D721Med (cell line): ENCODE measurements around the gene ATP6V1F.

ENCODE experiments used
- DNase-seq: peaks from one replicate; pipeline ENCODE4 v3.0.0; 2011; ENCODE audit warnings: low spot score; ENCODE audit not compliant: insufficient read length
- FAIRE-seq: peaks from 2 replicates; lab custom pipeline; 2011; peaks lifted over from hg19 to GRCh38; lab: Jason Lieb, UNC
- TF ChIP-seq, protein P1 (sequence below): IDR thresholded peaks from 2 replicates; pipeline ENCODE4 v1.5.1; 2012; ENCODE audit warnings: mild to moderate bottlenecking, control low read depth; ENCODE audit not compliant: insufficient read depth; ENCODE audit errors: missing control alignments

ATP6V1F gene

DNA sequence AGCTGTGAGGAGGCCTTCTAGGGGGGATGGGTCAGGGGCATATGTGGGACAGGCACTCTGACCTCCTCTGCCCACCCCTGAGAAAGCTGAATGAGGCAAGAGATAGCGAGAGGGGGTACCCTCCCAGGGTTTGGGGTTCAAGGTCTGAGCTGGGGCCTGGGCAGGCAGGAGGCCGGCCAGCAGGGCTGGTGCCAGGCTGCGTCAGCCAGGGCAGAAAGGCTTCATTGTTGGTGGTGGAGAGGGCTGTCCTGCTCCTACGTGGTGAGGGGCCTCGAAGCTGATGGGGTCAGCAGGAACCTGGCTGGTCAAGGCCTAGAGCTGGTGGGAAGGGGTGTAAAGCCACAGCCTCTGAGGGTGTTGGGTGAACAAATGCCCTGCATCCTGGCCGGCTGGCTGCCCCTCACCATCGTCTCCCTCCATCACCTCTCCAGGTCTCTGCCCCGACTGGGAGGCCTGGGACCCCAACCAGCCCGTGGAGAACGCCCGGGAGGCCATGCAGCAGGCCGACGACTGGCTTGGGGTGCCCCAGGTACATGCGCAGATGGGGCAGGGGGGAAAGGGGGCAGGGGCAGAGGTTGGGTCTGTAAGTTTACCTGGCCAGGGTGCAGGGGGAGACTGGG is 25.8 kb upstream of the ATP6V1F start:
- no peak for DNase-seq
- TF ChIP-seq, protein P1, sequence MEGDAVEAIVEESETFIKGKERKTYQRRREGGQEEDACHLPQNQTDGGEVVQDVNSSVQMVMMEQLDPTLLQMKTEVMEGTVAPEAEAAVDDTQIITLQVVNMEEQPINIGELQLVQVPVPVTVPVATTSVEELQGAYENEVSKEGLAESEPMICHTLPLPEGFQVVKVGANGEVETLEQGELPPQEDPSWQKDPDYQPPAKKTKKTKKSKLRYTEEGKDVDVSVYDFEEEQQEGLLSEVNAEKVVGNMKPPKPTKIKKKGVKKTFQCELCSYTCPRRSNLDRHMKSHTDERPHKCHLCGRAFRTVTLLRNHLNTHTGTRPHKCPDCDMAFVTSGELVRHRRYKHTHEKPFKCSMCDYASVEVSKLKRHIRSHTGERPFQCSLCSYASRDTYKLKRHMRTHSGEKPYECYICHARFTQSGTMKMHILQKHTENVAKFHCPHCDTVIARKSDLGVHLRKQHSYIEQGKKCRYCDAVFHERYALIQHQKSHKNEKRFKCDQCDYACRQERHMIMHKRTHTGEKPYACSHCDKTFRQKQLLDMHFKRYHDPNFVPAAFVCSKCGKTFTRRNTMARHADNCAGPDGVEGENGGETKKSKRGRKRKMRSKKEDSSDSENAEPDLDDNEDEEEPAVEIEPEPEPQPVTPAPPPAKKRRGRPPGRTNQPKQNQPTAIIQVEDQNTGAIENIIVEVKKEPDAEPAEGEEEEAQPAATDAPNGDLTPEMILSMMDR = no peak
- FAIRE-seq = no peak

DNA sequence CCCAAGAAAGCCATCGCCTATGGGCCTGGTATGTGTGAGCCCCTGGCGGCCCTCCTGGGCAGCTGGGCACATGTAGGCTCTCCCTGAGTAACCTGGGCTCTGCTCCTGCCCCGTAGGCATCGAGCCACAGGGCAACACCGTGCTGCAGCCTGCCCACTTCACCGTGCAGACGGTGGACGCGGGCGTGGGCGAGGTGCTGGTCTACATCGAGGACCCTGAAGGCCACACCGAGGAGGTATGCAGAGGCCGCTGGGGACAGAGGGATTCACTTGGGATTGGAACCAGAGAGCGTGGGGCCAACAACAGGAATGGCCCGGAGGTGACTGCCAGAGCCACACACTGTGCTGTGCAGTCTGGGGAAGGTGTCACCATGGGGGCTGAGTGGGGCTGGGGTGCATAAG is 25.1 kb upstream of the ATP6V1F start:
- TF ChIP-seq, protein P1 = no peak
- no peak for FAIRE-seq
- no peak for DNase-seq

- no peak for FAIRE-seq
- TF ChIP-seq, protein P1 = no peak
- DNase-seq = no peak
Measured at GRCh38 chr7:128838109-128838779, 24.4 kb upstream of the ATP6V1F start.

DNA sequence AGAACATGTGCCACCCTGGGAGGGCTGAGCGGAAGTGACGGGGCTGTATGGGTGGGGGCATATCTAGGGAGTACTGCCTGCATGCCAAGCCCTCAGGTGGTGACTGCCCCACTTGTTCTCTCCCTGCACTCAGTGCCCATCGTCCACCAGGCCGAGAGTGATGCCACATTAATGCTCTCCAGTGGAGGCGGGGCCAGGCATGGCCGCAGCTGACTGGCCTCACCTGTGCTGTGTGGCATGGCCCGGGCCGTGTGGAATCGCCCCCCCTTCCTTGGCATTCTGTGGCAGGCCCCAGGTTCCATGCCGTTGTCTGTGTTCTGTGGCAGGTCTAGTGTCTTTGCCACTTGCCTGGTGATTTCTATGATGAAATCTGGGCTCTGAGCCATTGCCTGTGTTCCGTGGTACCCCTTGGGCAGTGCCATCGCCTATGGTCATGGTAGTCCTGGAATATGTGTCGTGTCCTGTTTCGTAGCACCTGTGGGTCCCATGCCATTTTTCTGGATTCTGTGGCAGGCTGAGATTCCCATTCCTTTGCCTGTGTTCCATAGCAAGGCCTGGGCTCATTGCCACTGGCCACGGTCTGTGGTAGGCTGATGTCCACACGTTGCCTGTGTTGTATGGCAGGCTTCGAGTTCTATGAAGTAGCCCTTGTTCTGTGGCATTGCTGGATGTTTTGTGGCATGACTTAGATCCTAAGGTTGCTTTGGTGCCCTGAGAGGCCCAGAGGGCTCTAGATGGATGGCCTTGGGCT is 23.5 kb upstream of the ATP6V1F start:
- FAIRE-seq = no peak
- no peak for DNase-seq
- TF ChIP-seq, protein P1 = no peak

DNA sequence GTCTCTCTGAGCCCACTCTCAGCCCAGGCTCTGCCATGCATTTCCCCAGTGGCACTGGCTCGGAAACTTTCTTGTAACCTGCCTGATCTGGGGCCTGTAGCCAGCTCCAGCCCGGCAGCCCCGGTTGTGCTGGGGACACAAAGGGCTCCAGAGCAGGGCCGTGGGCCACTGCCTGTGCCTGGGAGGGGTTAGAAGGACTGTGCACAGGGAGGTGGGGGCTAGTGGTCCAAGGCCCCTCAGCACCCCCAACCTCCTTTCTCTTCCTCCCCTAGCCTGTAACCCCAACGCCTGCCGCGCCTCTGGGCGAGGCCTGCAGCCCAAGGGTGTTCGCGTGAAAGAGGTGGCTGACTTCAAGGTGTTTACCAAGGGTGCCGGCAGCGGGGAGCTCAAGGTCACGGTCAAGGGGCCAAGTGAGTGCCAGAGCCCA is 22.9 kb upstream of the ATP6V1F start:
- TF ChIP-seq, protein P1 = no peak
- DNase-seq (no peak), FAIRE-seq (no peak)

DNA sequence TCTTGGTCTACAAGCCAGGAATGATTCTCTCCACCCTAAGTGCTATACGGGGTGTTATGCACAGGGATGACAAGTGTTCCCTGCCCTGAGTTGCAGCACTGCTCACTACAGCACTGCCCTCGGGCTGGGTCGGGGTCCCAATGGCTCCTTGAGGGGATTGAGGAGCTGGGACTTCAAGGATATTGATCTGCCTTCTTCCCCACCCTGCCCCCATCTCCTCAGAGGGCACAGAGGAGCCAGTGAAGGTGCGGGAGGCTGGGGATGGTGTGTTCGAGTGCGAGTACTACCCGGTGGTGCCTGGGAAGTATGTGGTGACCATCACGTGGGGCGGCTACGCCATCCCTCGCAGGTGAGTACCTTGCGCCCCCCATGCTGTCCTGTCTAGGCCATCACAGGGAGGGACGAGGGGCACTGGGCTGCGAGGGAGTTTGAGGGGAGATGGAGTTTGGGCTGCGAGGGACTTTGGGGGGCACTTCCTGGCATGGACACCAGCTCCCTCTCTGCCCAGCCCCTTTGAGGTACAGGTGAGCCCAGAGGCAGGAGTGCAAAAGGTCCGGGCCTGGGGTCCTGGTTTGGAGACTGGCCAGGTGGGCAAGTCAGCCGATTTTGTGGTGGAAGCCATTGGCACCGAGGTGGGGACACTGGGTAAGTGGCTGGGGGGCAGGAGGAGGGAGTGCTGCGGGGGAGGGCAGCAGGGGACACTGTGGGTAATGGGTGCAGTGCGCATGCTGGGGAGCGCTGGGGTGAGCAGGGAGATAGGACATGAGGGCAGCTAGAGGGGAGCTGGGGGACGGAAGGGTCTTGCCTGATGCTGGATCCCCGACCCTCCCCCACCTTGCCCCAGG is 22.1 kb upstream of the ATP6V1F start:
- DNase-seq (no peak), FAIRE-seq (no peak)
- TF ChIP-seq, protein P1 = no peak
